H1 (cell line): ENCODE measurements around the gene TLR7. TPM values are rescaled to one million over a fixed set of nuclear protein-coding genes. Genes with fewer than 3 reads are reported as not detected.

Experiments used
- CTCF ChIA-PET: fragments of 300-600 bp; sonication (Branson Sonifier 250); formaldehyde crosslinking; loops from one replicate; lab custom pipeline; 2021; ENCODE audit not compliant: partially characterized antibody; lab: Charles Lee
- POLR2A ChIA-PET: fragments of 300-600 bp; sonication (Branson Sonifier 250); formaldehyde crosslinking; loops from one replicate; lab custom pipeline; 2021; ENCODE audit warnings: inconsistent platforms; ENCODE audit not compliant: partially characterized antibody; lab: Charles Lee
- DNase-seq, 2 experiments: peaks; one replicate each; pipeline versions ENCODE4 v3.0.0 to v3.0.0-alpha.2; 2010 to 2022; ENCODE audit warnings: low spot score in 2 of 2, low read depth in 1 of 2, mixed read lengths in 1 of 2
- FAIRE-seq: peaks from 2 replicates; lab custom pipeline; 2011; peaks lifted over from hg19 to GRCh38; lab: Jason Lieb, UNC
- H2AFZ ChIP-seq: 2 replicates; pipeline ENCODE4 v1.8.1; 2012; ENCODE audit warnings: low read length, inconsistent platforms
- H2AK5ac ChIP-seq: 2 replicates; pipeline ENCODE4 v1.6.1; 2013; ENCODE audit warnings: low read depth, low read length
- H2BK120ac ChIP-seq: replicated peaks from 2 replicates; pipeline ENCODE3; 2013; ENCODE audit warnings: low read depth, low read length, inconsistent platforms
- H2BK12ac ChIP-seq: 2 replicates; pipeline ENCODE4 v1.6.1; 2013; ENCODE audit warnings: low read depth, low read length
- H2BK15ac ChIP-seq: 2 replicates; pipeline ENCODE4 v1.6.1; 2013; ENCODE audit warnings: low read length
- H2BK20ac ChIP-seq: 2 replicates; pipeline ENCODE4 v1.6.1; 2013; ENCODE audit warnings: low read length
- H2BK5ac ChIP-seq: 2 replicates; pipeline ENCODE4 v1.6.1; 2013; ENCODE audit warnings: low read depth, low read length
- H3K14ac ChIP-seq: 2 replicates; pipeline ENCODE4 v1.6.1; 2013; ENCODE audit warnings: inconsistent platforms; ENCODE audit not compliant: insufficient read length
- H3K18ac ChIP-seq: 2 replicates; pipeline ENCODE4 v1.6.1; 2013; ENCODE audit warnings: low read length; ENCODE audit errors: extremely low read depth
- H3K23ac ChIP-seq: 2 replicates; pipeline ENCODE4 v1.6.1; 2013; ENCODE audit warnings: inconsistent platforms; ENCODE audit not compliant: insufficient read length
- H3K23me2 ChIP-seq: 2 replicates; pipeline ENCODE4 v1.6.1; 2013; ENCODE audit warnings: low read depth, low read length
- H3K27ac ChIP-seq: 2 replicates; pipeline ENCODE4 v1.6.1; 2011; ENCODE audit warnings: low read depth, low read length, inconsistent platforms
- H3K27me3 ChIP-seq, 4 experiments: replicated peaks in 1 of 4; 1 replicate in 1 of 4; 2 replicates in 3 of 4; pipeline versions ENCODE4 v1.6.1 to v1.8.1; 2011 to 2013; ENCODE audit warnings: low read length in 3 of 4, mild to moderate bottlenecking in 3 of 4, inconsistent platforms in 2 of 4, mixed read lengths in 2 of 4, moderate library complexity in 1 of 4; ENCODE audit not compliant: control insufficient read depth in 3 of 4, insufficient read depth in 3 of 4; ENCODE audit errors: extremely low read depth in 1 of 4
- H3K36me3 ChIP-seq, 4 experiments: 2 replicates each; pipeline versions ENCODE4 v1.6.1 to v1.8.1; 2011 to 2013; ENCODE audit warnings: mild to moderate bottlenecking in 4 of 4, low read length in 3 of 4, moderate library complexity in 2 of 4, control low read depth in 1 of 4, inconsistent platforms in 1 of 4; ENCODE audit not compliant: insufficient read depth in 4 of 4, control insufficient read depth in 2 of 4
- H3K4ac ChIP-seq: replicated peaks from 2 replicates; pipeline ENCODE3; 2013; ENCODE audit warnings: low read length, low read depth, mixed read lengths, inconsistent platforms; ENCODE audit not compliant: insufficient read length
- H3K4me1 ChIP-seq, 4 experiments: replicated peaks in 1 of 4; 1 replicate in 1 of 4; 2 replicates in 3 of 4; pipeline versions ENCODE4 v1.6.1 to v1.8.1; 2011 to 2013; ENCODE audit warnings: low read length in 3 of 4, inconsistent platforms in 2 of 4, mixed read lengths in 1 of 4; ENCODE audit not compliant: insufficient read depth in 4 of 4, control insufficient read depth in 3 of 4
- H3K4me2 ChIP-seq, 2 experiments: 2 replicates each; pipeline versions ENCODE4 v1.6.1 to v1.8.1; 2011 to 2013; ENCODE audit warnings: low read depth in 2 of 2, low read length in 2 of 2, control low read depth in 1 of 2, inconsistent platforms in 1 of 2, mild to moderate bottlenecking in 1 of 2; ENCODE audit not compliant: insufficient read depth in 1 of 2
- H3K4me3 ChIP-seq, 4 experiments: fragments of 200-600, 300-600 bp in 1 of 4; sonication (generic), shearing (Covaris generic), sonication (Bioruptor Twin) in 1 of 4; 2 replicates each; pipeline versions ENCODE4 v1.5.1 to v1.8.1; 2011 to 2016; ENCODE audit warnings: low read length in 4 of 4, low read depth in 3 of 4, control low read depth in 2 of 4, inconsistent platforms in 2 of 4, mild to moderate bottlenecking in 2 of 4, mixed read lengths in 1 of 4, moderate library complexity in 1 of 4; ENCODE audit not compliant: insufficient read depth in 2 of 4; ENCODE audit errors: extremely low read depth in 1 of 4
- H3K56ac ChIP-seq: replicated peaks from 2 replicates; pipeline ENCODE3; 2013; ENCODE audit warnings: low read depth, mild to moderate bottlenecking, mixed read lengths, low read length, inconsistent platforms; ENCODE audit not compliant: insufficient read length
- H3K79me1 ChIP-seq: 2 replicates; pipeline ENCODE4 v1.6.1; 2013; ENCODE audit warnings: low read depth, low read length, control low read depth
- H3K79me2 ChIP-seq, 2 experiments: 2 replicates each; pipeline versions ENCODE4 v1.6.1 to v1.8.1; 2012 to 2013; ENCODE audit warnings: low read length in 2 of 2, mild to moderate bottlenecking in 2 of 2, inconsistent platforms in 1 of 2; ENCODE audit not compliant: insufficient read depth in 2 of 2, control insufficient read depth in 1 of 2
- H3K9ac ChIP-seq, 4 experiments: replicated peaks in 1 of 4; 1 replicate in 1 of 4; 2 replicates in 3 of 4; pipeline versions ENCODE4 v1.6.1 to v1.8.1; 2011 to 2013; ENCODE audit warnings: low read depth in 3 of 4, low read length in 3 of 4, control low read depth in 2 of 4, mild to moderate bottlenecking in 2 of 4, moderate library complexity in 2 of 4, inconsistent platforms in 1 of 4; ENCODE audit errors: extremely low read depth in 1 of 4
- H3K9me3 ChIP-seq, 2 experiments: 2 replicates each; pipeline versions ENCODE4 v1.6.1 to v1.8.1; 2012 to 2013; ENCODE audit warnings: mild to moderate bottlenecking in 2 of 2, moderate library complexity in 2 of 2, control low read depth in 1 of 2, inconsistent platforms in 1 of 2, low read depth in 1 of 2, low read length in 1 of 2, mixed read lengths in 1 of 2; ENCODE audit not compliant: insufficient read depth in 2 of 2
- H4K20me1 ChIP-seq, 2 experiments: replicated peaks in 1 of 2; 2 replicates each; pipeline versions ENCODE3 to v1.8.1; 2011 to 2013; ENCODE audit warnings: inconsistent platforms in 2 of 2, low read length in 2 of 2, mild to moderate bottlenecking in 1 of 2; ENCODE audit not compliant: insufficient read depth in 2 of 2, control insufficient read depth in 1 of 2
- H4K5ac ChIP-seq: 2 replicates; pipeline ENCODE4 v1.6.1; 2013; ENCODE audit warnings: low read length, low read depth, mixed read lengths, inconsistent platforms; ENCODE audit not compliant: insufficient read length
- H4K8ac ChIP-seq: 2 replicates; pipeline ENCODE4 v1.8.0; 2013; ENCODE audit warnings: mild to moderate bottlenecking, moderate library complexity, low read length, inconsistent platforms; ENCODE audit not compliant: insufficient read depth; ENCODE audit errors: extremely low read depth
- H4K91ac ChIP-seq: replicated peaks from 2 replicates; pipeline ENCODE3; 2013; ENCODE audit warnings: low read length, mixed read lengths, inconsistent platforms; ENCODE audit not compliant: insufficient read length
- ASH2L ChIP-seq: fragments of 200-600, 300-600 bp; sonication (generic); IDR thresholded peaks from one replicate; pipeline ENCODE4 v1.7.1; 2017; ENCODE audit warnings: low read length
- BRCA1 ChIP-seq: IDR thresholded peaks from 2 replicates; pipeline ENCODE4 v1.6.1; 2012; ENCODE audit warnings: low read depth, low read length, improper control_type of control experiment
- EGR1 ChIP-seq: IDR thresholded peaks from 2 replicates; pipeline ENCODE4 v1.6.1; 2011; ENCODE audit warnings: low read depth, low read length, borderline replicate concordance
- EP300 ChIP-seq, 2 experiments: IDR thresholded peaks; 1 replicate in 1 of 2; 2 replicates in 1 of 2; pipeline ENCODE4 v1.6.1; 2011 to 2012; ENCODE audit warnings: low read depth in 2 of 2, low read length in 2 of 2, mild to moderate bottlenecking in 2 of 2, borderline replicate concordance in 1 of 2, inconsistent platforms in 1 of 2, moderate library complexity in 1 of 2
- EZH2 ChIP-seq: fragments of 200-600 bp; sonication (generic); IDR thresholded peaks from 2 replicates; pipeline ENCODE4 v1.7.1; 2012; ENCODE audit warnings: low read depth, mild to moderate bottlenecking, moderate library complexity, low read length, inconsistent platforms; ENCODE audit not compliant: severe bottlenecking
- JUN ChIP-seq: IDR thresholded peaks from 2 replicates; pipeline ENCODE4 v1.6.1; 2011; ENCODE audit warnings: low read depth, mild to moderate bottlenecking, improper control_type of control experiment, low read length
- POU5F1 ChIP-seq: IDR thresholded peaks from 2 replicates; pipeline ENCODE4 v1.6.1; 2011; ENCODE audit warnings: low read depth, mild to moderate bottlenecking, low read length, moderate library complexity
- RXRA ChIP-seq: IDR thresholded peaks from 2 replicates; pipeline ENCODE4 v1.6.1; 2011; ENCODE audit warnings: low read depth, mild to moderate bottlenecking, low read length, moderate library complexity; ENCODE audit not compliant: insufficient read depth
- SIN3A ChIP-seq, 2 experiments: IDR thresholded peaks in 1 of 2; conservative IDR thresholded peaks in 1 of 2; 2 replicates each; pipeline ENCODE4 v1.6.1; 2011 to 2012; ENCODE audit warnings: low read length in 2 of 2, improper control_type of control experiment in 1 of 2, low read depth in 1 of 2, mild to moderate bottlenecking in 1 of 2
- SP4 ChIP-seq: IDR thresholded peaks from 2 replicates; pipeline ENCODE4 v1.6.1; 2012; ENCODE audit warnings: low read length, inconsistent platforms
- YY1 ChIP-seq: IDR thresholded peaks from 2 replicates; pipeline ENCODE4 v1.6.1; 2011; ENCODE audit warnings: low read depth, mild to moderate bottlenecking, low read length
- ZNF274 ChIP-seq: IDR thresholded peaks from 2 replicates; pipeline ENCODE4 v1.7.0; 2012; ENCODE audit warnings: low read length, borderline replicate concordance; ENCODE audit errors: extremely low read depth
- WGBS, 2 experiments: shearing (Covaris generic) in 1 of 2; methylation state at CpG; one replicate each; pipeline versions ENCODE4 v1.1.6 to v1.1.7; 2013 to 2015; ENCODE audit warnings: low lambda C conversion rate in 2 of 2, mixed read lengths in 2 of 2, inconsistent platforms in 1 of 2, low coverage in 1 of 2, missing lambda C conversion rate in 1 of 2; ENCODE audit not compliant: insufficient replicate concordance in 2 of 2, insufficient coverage in 1 of 2, insufficient read length in 1 of 2; ENCODE audit errors: extremely low coverage in 1 of 2, missing lambda C conversion rate in 1 of 2; 5-methylcytosine and 5-hydroxymethylcytosine counted together
- polyA plus RNA-seq, 7 experiments: library from polyadenylated mRNA; depleted of rRNA in 3 of 7; stranded (reverse) in 5 of 7; unstranded in 2 of 7; fragments of >200 nt in 5 of 7; fragments of 200-250 nt in 2 of 7; gene quantifications; 1 replicate in 5 of 7; 2 replicates in 1 of 7; 4 replicates in 1 of 7; pipeline versions ENCODE4 v1.2.1 to v1.2.3, GENCODE V29; 2011 to 2013; ENCODE audit warnings: missing spikeins in 2 of 7, mixed read lengths in 2 of 7
- total RNA-seq: library from RNA; stranded (reverse); fragmentation: NEBNext Ultra II Directional; extraction: Animal tissue kit (Norgen Biotek cat#: 25700); gene quantifications from 2 replicates; pipeline ENCODE4 v1.2.1, GENCODE V29; 2021

Gene TLR7
- total and polyA plus RNA-seq, 2 of the 8 experiments (the other 6 are each of a cell fraction or from before 2014, with no cell fraction given): 0.02 TPM; not detected in 1

GRCh38 chrX:12911122-12911470 is 44.2 kb downstream of the TLR7 start:
- Histone ChIP-seq H3K27ac (no peak overlapping the region), H3K23me2 (no peaks in the 10 kb centered on the region), H3K9me3 (no peaks in the 10 kb centered on the region), H2BK5ac (no peak overlapping the region), H3K27me3 (no peaks in the 10 kb centered on the region), H2AK5ac (no peak overlapping the region), H4K5ac (no peak overlapping the region), H2BK20ac (no peak overlapping the region), H3K9ac (no peak overlapping the region), H3K23ac (no peak overlapping the region), H4K8ac (no peak overlapping the region), H2BK120ac (no peak overlapping the region), H2BK15ac (no peak overlapping the region), H4K20me1 (no peaks in the 10 kb centered on the region), H3K56ac (no peak overlapping the region), H3K4me1 (no peaks in the 10 kb centered on the region), H3K14ac (no peak overlapping the region), H3K79me1 (no peaks in the 10 kb centered on the region), H4K91ac (no peak overlapping the region), H2AFZ (no peak overlapping the region), H3K4me3 (no peak overlapping the region), H3K36me3 (no peaks in the 10 kb centered on the region), H3K18ac (no peak overlapping the region), H3K79me2 (no peaks in the 10 kb centered on the region), H3K4ac (no peak overlapping the region), H2BK12ac (no peak overlapping the region), H3K4me2 (no peak overlapping the region)
- WGBS, 2 experiments: 81% methylated on average over 2 of the region's 2 CpGs; no CpG with 5 or more reads in 1 of the 2 experiments
- CTCF ChIA-PET: interaction anchor here (2.3 kb wide), 1 partner anchor 10 kb away, joined by 6 read pairs; no protein-coding TSS in a partner anchor
- TF ChIP-seq EP300 (IDR thresholded peaks at IDR 0.05; ENCODE audit: borderline replicate concordance in 1 of 2, low read depth in 2 of 2, low read length in 2 of 2) (no peak), RXRA (no peak), BRCA1 (no peak), SP4 (no peak), JUN (no peak), POU5F1 (no peak), EGR1 (no peak), ASH2L (no peak), ZNF274 (no peak), EZH2 (no peak), YY1 (no peak), SIN3A (conservative IDR thresholded peaks at IDR 0.05 in 1 of 2, IDR thresholded peaks at IDR 0.05 in 1 of 2; ENCODE audit: low read depth in 1 of 2, low read length in 2 of 2) (no peak)
- DNase-seq (no peak), FAIRE-seq (no peak)
- POLR2A ChIA-PET: no interaction called here
